ENCODE data around the gene OR51V1. TPM values are rescaled to one million over a fixed set of nuclear protein-coding genes. Genes with fewer than 3 reads are reported as not detected.

Gene OR51V1
- total and polyA plus RNA-seq, 12 donors: not detected

GRCh38 chr11:5223686-5224085 is 23.2 kb upstream of the OR51V1 start:
- no peak for TF ChIP-seq POLR2A (IDR thresholded peaks at IDR 0.05)
- no peak for TF ChIP-seq CTCF (IDR thresholded peaks at IDR 0.05)
- H3K9me3 ChIP-seq (replicated peaks in 1 of 3): no peaks in the 10 kb centered on the region
- no peak overlapping the region for H3K27ac ChIP-seq
- H3K36me3 ChIP-seq (replicated peaks in 1 of 2): no peaks in the 10 kb centered on the region
- no peak for DNase-seq
- no peaks in the 10 kb centered on the region for H3K4me1 ChIP-seq (replicated peaks in 1 of 2)
- no peaks in the 10 kb centered on the region for H3K27me3 ChIP-seq
- WGBS, 4 donors: 67 to 83% (median 72%) methylated on average over 1 of the region's 1 CpG
- H3K4me3 ChIP-seq: no peak overlapping the region
- intact Hi-C loops (cut with DNase I): no loop called here

GRCh38 chr11:5223146-5223545 is 22.7 kb upstream of the OR51V1 start:
- H3K27me3 ChIP-seq: no peaks in the 10 kb centered on the region
- intact Hi-C loops (cut with DNase I): no loop called here
- TF ChIP-seq POLR2A (IDR thresholded peaks at IDR 0.05): no peak
- TF ChIP-seq CTCF (IDR thresholded peaks at IDR 0.05): no peak
- H3K27ac ChIP-seq: no peak overlapping the region
- WGBS, 4 donors: 83 to 90% (median 86%) methylated on average over 5 to 6 of the region's 6 CpGs
- H3K36me3 ChIP-seq (replicated peaks in 1 of 2): no peaks in the 10 kb centered on the region
- DNase-seq: no peak
- H3K9me3 ChIP-seq (replicated peaks in 1 of 3): no peaks in the 10 kb centered on the region
- H3K4me1 ChIP-seq (replicated peaks in 1 of 2): no peaks in the 10 kb centered on the region
- no peak overlapping the region for H3K4me3 ChIP-seq

GRCh38 chr11:5210376-5210885 is 9.9 kb upstream of the OR51V1 start:
- no peak overlapping the region for H3K27ac ChIP-seq
- TF ChIP-seq CTCF (IDR thresholded peaks at IDR 0.05) (no peak), POLR2A (IDR thresholded peaks at IDR 0.05) (no peak)
- DNase-seq: no peak
- 58 to 68% (median 62%) methylated on average over 7 of the region's 7 CpGs for WGBS, 4 donors
- no peaks in the 10 kb centered on the region for H3K9me3 ChIP-seq (replicated peaks in 1 of 3)
- intact Hi-C loops (cut with DNase I): no loop called here
- no peaks in the 10 kb centered on the region for H3K36me3 ChIP-seq (replicated peaks in 1 of 2)
- H3K4me1 ChIP-seq (replicated peaks in 1 of 2): no peaks in the 10 kb centered on the region
- H3K27me3 ChIP-seq: no peaks in the 10 kb centered on the region
- H3K4me3 ChIP-seq: no peak overlapping the region

GRCh38 chr11:5204787-5205186 is 4.3 kb upstream of the OR51V1 start:
- Histone ChIP-seq H3K4me1 (replicated peaks in 1 of 2) (no peaks in the 10 kb centered on the region), H3K36me3 (replicated peaks in 1 of 2) (no peaks in the 10 kb centered on the region), H3K4me3 (no peak overlapping the region), H3K27ac (no peak overlapping the region), H3K9me3 (replicated peaks in 1 of 3) (no peaks in the 10 kb centered on the region), H3K27me3 (no peaks in the 10 kb centered on the region)
- intact Hi-C loops (cut with DNase I): loop anchor here in 1 of 2 donors (5.0 kb wide), 1 partner anchor 178 kb away; the partner anchor contains the start of gene OR51M1
- DNase-seq: peak in 2 of 7 donors; percentile 11 to 19
- 8 to 29% (median 20%) methylated on average over 1 of the region's 1 CpG for WGBS, 4 donors
- no peak for TF ChIP-seq POLR2A (IDR thresholded peaks at IDR 0.05)
- TF ChIP-seq CTCF (IDR thresholded peaks at IDR 0.05): peak; percentile 22 to 66 (median 58)
